Naive B cell (primary cell): ENCODE measurements around the gene CSNK1G2. TPM values are rescaled to one million over a fixed set of nuclear protein-coding genes. Genes with fewer than 3 reads are reported as not detected.

Source experiments
- ATAC-seq, 2 donors: fragments of 150-1000 bp; cut with Tn5 transposase; 2 replicates each; pipeline ENCODE4 v1.10.0; 2021; ENCODE audit warnings: low read depth in 2 of 2, mild to moderate bottlenecking in 2 of 2, moderate library complexity in 2 of 2
- DNase-seq: peaks from one replicate; pipeline ENCODE4 v3.0.0; 2022
- H3K27ac Mint-ChIP-seq, 6 donors: one replicate each; pipeline ENCODE4 v1.8.0; 2020 to 2022; ENCODE audit warnings: mild to moderate bottlenecking in 6 of 6, mixed read lengths in 6 of 6, moderate library complexity in 5 of 6, inconsistent platforms in 2 of 6
- H3K27me3 Mint-ChIP-seq, 3 donors: one replicate each; pipeline ENCODE4 v1.8.0; 2021 to 2022; ENCODE audit warnings: mixed read lengths in 3 of 3, mild to moderate bottlenecking in 1 of 3
- H3K36me3 Mint-ChIP-seq, 2 donors: one replicate each; pipeline ENCODE4 v1.8.0; 2020 to 2022; ENCODE audit warnings: mixed read lengths in 2 of 2, inconsistent platforms in 1 of 2, mild to moderate bottlenecking in 1 of 2
- H3K4me1 Mint-ChIP-seq, 3 donors: one replicate each; pipeline ENCODE4 v1.8.0; 2020 to 2022; ENCODE audit warnings: mixed read lengths in 3 of 3, inconsistent platforms in 1 of 3, mild to moderate bottlenecking in 1 of 3, moderate library complexity in 1 of 3
- H3K4me3 Mint-ChIP-seq, 8 donors: one replicate each; pipeline ENCODE4 v1.8.0; 2020 to 2022; ENCODE audit warnings: mild to moderate bottlenecking in 8 of 8, mixed read lengths in 8 of 8, moderate library complexity in 8 of 8, inconsistent platforms in 2 of 8
- H3K9me3 Mint-ChIP-seq, 7 donors: one replicate each; pipeline ENCODE4 v1.8.0; 2020 to 2022; ENCODE audit warnings: mixed read lengths in 7 of 7, mild to moderate bottlenecking in 5 of 7, inconsistent platforms in 2 of 7, moderate library complexity in 1 of 7
- polyA plus RNA-seq, 6 donors: library from polyadenylated mRNA; unstranded; fragments of 300-500 nt; fragmentation: Illumina TruSeq; gene quantifications; one replicate each; pipeline ENCODE4 v1.2.3, GENCODE V29; 2021; ENCODE audit warnings: low read depth in 6 of 6

Gene CSNK1G2
- polyA plus RNA-seq, 6 donors from 2014 or later: 17.6 to 40.7 (median 25.1) TPM

DNA sequence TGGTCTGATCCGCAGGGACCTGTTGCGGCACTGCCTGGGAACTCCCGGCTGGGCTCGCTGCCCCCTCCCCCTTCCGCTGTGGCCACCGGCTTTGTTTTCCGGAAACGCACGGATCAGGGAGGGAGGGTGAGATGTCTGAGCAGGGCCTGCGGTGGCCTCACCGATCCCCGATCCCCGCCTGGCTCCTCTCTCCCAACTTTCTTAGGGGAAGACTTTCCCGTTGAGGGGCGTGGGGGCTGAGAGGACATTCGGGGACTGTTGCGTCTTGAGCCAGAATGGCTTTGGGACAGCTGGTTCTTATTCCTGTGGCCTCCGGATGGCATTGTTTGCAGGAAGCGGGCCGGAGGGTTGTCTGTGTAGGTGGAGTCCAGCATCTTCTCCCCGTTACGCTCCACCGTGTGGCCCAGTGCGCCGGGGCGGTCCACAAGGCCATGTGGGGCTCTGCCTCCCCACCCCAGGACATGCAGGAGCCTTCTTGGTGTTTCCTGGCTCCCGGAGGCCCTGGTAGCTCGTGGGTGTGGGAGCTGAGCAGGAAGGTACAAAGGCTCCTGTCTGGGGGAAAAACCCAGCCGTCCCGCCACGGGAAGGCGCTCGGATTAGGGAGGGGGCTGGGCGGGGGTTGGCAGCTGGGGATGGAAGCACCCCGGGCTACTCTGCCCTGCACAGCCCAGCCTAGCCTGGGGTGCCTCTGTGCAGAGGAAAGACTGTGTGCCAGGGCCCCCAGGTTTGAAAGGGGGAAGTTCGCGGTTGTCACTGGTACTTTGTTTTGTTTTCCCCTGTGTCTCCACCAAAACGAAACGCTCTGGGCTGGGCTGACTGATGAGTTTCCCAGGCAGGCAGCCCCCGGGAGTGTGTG, 1.3 kb downstream of the CSNK1G2 start:
- DNase-seq: peak; percentile 83
- H3K4me1 Mint-ChIP-seq: peaks cover 33 to 40% (median 38%) of the 10 kb centered on the region in 3 donors
- no peaks in the 10 kb centered on the region for H3K9me3 Mint-ChIP-seq
- H3K4me3 Mint-ChIP-seq: peak overlapping the region; percentile 90 to 100 (median 98)
- H3K36me3 Mint-ChIP-seq: no peaks in the 10 kb centered on the region
- H3K27me3 Mint-ChIP-seq: no peaks in the 10 kb centered on the region
- H3K27ac Mint-ChIP-seq: peak overlapping the region; percentile 98 to 100 (median 99)
- peak; percentile 56 to 57 for ATAC-seq

DNA sequence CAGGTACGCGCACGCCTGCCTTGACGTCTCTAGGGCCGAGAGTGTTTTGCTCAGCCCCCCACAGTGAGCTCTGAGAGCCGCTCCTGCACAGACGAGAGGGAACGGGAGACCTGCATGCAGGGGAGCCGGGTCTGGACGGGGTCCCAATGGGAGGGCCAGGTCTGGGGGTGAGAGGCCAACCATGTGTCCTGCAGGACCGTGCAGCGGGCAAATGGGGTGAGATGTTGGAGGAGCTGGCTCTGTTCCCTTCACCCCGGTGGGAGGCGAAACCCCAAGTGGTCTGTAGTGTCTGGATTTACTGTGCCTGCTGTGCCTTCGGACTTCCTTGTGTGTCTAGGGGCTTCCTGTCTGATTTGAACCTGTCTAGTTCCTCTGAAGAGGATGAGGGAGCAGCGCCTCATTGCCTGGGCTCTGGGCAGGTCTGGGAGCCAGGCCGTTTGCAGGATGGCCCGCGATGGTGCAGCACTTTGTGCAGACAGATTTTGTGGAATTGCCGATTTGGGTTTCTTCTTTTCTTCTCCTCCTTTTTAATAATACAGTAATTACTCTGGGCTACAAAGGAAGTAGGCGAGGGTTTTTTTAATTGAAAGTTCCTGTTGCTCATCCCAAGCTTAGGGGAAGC, 2.1 kb downstream of the CSNK1G2 start:
- Mint-ChIP-seq H3K36me3 (no peaks in the 10 kb centered on the region), H3K27ac (peak overlapping the region; percentile 98 to 100 (median 99))
- peak in 1 of 2 donors; percentile 3 for ATAC-seq

DNA sequence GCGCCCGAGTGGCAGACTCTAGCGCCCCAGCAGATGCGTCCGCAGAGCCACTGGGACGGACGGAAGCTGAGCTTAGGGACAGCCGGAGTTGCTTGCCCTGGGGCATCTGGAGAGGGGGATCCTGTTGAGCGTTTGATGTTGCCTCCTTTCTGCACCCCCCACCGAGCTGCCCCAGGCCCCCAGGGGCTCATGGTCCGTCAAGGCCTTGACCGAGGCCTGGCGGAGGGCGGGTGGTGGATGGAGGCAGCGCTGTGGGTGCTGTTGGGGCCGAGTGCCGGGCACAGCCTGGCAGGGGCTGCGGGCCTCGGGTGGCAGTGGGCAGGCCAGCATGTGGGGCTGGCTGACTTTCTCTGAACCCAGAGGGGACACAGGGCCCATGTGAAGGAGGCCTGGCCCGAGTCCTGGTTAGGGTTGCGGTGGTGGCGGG, 2.7 kb downstream of the CSNK1G2 start:
- H3K9me3 Mint-ChIP-seq: no peaks in the 10 kb centered on the region
- no peaks in the 10 kb centered on the region for H3K36me3 Mint-ChIP-seq
- DNase-seq (no peak), ATAC-seq (no peak)
- peak overlapping the region; percentile 90 to 100 (median 98) for H3K4me3 Mint-ChIP-seq
- H3K27ac Mint-ChIP-seq: peak overlapping the region; percentile 98 to 100 (median 99)
- H3K4me1 Mint-ChIP-seq: peaks cover 36 to 40% (median 37%) of the 10 kb centered on the region in 3 donors
- no peaks in the 10 kb centered on the region for H3K27me3 Mint-ChIP-seq

More for the DNA sequence above, 2.1 kb downstream of the CSNK1G2 start:
- Mint-ChIP-seq H3K4me3 (peak overlapping the region; percentile 90 to 100 (median 98)), H3K4me1 (peaks cover 33 to 40% (median 34%) of the 10 kb centered on the region in 3 donors), H3K9me3 (no peaks in the 10 kb centered on the region), H3K27me3 (no peaks in the 10 kb centered on the region)
- DNase-seq: peak; percentile 51

DNA sequence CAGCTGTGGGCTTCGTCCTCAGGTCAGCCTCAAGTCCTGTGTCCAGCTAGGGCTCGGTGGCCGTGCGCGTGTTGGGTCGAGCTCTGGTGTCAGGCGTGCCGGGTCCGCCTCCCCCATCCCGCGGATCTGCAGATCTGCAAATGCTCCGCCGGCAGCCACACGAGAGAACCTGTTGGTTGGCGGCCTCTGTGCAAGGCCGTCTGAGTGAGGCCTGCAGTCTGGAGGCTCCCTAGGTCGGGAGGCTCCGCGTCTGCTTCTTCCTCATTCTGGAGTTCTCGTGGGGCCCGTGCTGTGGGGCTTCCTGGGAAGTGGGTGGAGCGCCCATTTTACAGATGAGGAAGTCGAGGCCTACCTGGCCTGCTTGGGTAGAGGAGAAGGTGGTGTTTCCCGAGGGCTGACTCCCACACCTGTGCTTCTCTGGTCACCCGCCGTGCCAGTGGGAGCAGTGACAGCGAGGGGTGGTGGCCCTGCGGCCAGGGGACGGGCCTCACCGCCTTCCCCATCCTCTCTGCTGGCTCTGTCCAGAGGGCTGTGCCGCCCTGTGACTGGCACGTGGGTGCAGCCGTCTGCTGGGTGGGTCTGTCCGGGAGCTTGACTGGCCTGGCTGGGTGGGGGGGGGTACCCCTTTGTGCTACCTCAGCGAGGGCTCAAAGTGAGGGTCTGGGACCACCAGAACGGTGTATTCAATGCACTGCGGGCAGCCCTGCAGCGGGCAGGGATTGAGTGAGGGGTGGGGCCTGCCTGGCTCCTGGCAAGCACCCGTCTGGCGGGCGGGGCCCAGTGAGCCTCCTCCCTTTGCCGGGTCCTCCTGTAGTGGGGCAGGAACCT, 3.3 kb downstream of the CSNK1G2 start:
- H3K4me3 Mint-ChIP-seq: peak overlapping the region in 7 of 8 donors; percentile 2 to 98 (median 59)
- H3K36me3 Mint-ChIP-seq: no peaks in the 10 kb centered on the region
- peaks cover 42 to 43% (median 42%) of the 10 kb centered on the region in 3 donors for H3K4me1 Mint-ChIP-seq
- no peaks in the 10 kb centered on the region for H3K9me3 Mint-ChIP-seq
- DNase-seq (no peak), ATAC-seq (no peak)
- no peaks in the 10 kb centered on the region for H3K27me3 Mint-ChIP-seq
- H3K27ac Mint-ChIP-seq: peak overlapping the region in 4 of 6 donors; percentile 78 to 99 (median 89)

DNA sequence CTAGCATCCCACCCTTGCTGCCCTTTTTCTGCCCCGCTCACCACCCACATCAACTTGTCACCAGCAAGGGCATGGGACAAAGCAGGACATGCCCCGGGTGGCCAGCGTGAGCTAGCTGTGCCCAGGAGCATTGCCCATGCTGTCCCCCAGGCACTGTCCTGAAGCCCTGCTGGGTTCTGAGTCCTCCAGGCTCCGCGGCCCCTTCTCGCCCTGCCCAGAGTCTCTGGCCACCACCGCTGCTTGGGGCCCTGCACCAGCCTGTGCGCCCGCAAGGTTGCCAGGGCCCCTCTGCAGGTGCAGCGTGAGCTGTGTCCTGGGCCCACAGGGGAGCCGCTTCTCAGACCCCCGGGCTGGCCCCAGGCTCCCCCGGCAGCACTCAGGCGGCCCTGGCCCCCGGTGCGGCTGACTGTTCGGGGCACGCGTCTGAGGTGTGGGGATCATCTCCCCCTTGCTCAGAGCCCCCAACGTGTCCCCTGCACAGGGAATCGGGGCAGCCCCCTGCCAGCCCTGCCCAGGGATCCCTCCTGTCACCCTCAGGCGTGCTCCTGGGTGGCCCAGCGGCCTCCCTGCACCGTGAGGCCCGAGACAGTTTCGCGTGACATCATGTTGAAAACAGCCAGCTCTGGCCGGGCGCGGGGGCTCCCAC, 4.1 kb downstream of the CSNK1G2 start:
- Mint-ChIP-seq H3K36me3 (no peaks in the 10 kb centered on the region), H3K4me1 (peaks cover 38 to 42% (median 40%) of the 10 kb centered on the region in 3 donors), H3K9me3 (no peaks in the 10 kb centered on the region), H3K27ac (peak overlapping the region in 2 of 6 donors; percentile 57 to 99), H3K27me3 (no peaks in the 10 kb centered on the region), H3K4me3 (peak overlapping the region in 5 of 8 donors; percentile 9 to 79 (median 28))
- no peak for ATAC-seq
- DNase-seq: no peak

DNA sequence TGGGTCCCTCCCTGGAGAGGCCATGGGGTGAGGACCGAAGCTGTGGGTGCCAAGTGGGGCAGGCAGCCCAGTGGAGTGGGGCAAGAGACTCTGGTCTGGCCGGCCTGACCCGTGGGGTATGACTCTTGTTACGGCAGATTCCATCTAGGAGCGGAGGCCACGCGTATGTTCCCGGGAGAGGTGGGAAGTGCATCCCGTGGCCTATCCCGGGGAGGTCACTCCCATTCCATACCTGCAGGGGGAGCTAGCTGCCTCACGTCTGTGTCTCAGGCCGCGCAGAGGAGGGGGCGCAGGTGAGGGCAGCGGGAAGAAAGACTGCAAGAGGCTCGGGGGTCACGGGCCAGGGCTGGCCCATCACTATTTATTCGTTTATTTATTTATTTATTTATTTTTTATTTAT, 4.9 kb downstream of the CSNK1G2 start:
- peaks cover 36 to 39% (median 36%) of the 10 kb centered on the region in 3 donors for H3K4me1 Mint-ChIP-seq
- no peaks in the 10 kb centered on the region for H3K36me3 Mint-ChIP-seq
- peak overlapping the region; percentile 12 to 99 (median 76) for H3K27ac Mint-ChIP-seq
- peak overlapping the region in 7 of 8 donors; percentile 10 to 64 (median 51) for H3K4me3 Mint-ChIP-seq
- DNase-seq (no peak), ATAC-seq (no peak)
- no peaks in the 10 kb centered on the region for H3K27me3 Mint-ChIP-seq
- no peaks in the 10 kb centered on the region for H3K9me3 Mint-ChIP-seq

DNA sequence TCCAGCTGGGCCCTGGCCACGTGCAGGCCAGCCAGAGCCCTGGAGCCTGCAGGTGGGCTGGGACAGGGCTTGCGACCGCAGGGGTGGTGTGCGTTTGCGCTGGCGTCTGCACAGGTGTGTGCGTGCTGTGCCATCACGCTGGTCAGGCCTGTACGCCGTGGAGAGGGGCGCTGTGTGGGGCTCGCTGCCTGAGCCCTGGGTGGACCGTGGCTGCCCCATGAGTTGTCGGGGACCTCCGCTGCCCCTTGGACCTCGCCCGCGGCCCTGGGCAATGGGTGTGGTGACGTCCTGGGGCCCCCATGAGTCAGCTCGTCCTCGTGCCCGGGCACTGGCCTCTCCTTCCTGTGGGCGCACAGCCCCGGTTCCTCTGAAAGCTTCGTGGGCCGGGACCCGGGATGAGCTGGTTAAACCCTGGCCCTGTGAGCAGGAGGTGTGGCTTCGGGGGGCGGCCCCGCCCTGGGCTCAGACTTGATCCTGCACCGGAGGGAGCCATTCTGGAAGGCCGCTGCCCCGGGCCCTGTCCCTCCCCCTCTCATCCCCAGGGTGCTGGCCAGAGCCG, 6.8 kb downstream of the CSNK1G2 start:
- Mint-ChIP-seq H3K4me1 (peaks cover 27 to 48% (median 27%) of the 10 kb centered on the region in 3 donors), H3K27me3 (no peaks in the 10 kb centered on the region), H3K36me3 (no peaks in the 10 kb centered on the region), H3K9me3 (no peaks in the 10 kb centered on the region), H3K4me3 (no peak overlapping the region), H3K27ac (peak overlapping the region in 1 of 6 donors; percentile 64)
- ATAC-seq (no peak), DNase-seq (no peak)

DNA sequence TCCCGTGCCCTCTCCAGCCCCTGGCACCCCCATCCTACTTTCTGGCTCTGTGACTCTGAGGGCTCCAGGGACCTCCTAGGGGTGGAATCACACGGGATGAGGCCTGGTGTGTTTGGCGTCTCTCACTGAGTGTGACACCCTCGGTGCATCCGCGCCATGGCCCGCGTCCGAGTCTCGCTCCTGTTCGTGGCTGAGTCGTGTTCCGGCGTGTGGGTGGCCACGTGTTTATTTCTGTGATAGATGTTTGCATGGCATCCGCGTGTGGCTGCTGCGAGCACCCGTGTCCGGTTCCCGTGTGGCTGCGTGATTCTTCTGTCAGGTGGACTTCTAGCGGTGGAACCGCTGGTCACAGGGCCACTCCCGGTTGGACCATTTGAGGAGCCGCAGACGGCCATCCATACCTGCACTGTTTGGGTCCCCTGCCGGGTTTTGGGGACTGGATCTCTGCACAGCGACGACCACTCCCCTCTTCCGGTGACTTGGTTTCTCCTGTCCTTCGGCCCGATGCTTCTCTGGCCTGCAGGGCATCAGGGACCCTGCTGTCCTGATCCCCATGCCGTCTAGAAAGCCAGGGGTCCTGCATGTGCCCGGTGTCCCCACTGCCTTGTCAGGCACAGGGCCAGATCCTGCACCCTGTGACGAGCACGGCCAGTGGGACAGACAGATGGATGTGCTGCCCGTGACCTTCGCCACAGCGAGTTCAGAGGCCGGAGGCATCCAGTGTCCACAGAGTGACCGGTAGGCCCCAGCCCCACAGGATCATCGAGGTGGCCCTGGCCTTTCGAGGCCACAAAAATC, 8.5 kb downstream of the CSNK1G2 start:
- Mint-ChIP-seq H3K4me3 (peak overlapping the region in 2 of 8 donors; percentile 6 to 33), H3K27ac (peak overlapping the region in 3 of 6 donors; percentile 44 to 93 (median 64)), H3K9me3 (no peaks in the 10 kb centered on the region), H3K27me3 (no peaks in the 10 kb centered on the region), H3K4me1 (peaks cover 13 to 34% (median 14%) of the 10 kb centered on the region in 3 donors), H3K36me3 (no peaks in the 10 kb centered on the region)
- DNase-seq (no peak), ATAC-seq (no peak)

DNA sequence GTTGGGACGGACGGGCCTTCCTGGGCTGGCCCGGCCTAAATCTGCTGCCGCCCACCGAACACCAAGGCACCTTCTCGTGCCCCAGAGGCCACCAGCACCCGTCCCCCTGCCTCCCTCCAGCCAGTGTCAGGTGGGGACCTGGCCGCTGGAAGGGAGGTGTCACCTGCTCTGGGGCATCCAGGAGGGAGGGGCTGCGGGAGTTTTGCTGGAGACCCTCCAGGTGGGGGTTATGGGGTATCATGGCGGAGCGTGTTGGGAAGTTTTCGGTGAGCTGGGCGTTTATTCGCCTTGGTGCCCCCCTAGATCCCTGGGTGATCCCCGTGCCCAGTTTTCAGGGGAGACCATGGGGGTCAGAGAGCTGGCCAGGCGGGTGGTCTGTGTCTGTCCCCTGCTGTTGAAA, 9.7 kb downstream of the CSNK1G2 start:
- ATAC-seq: no peak
- Mint-ChIP-seq H3K36me3 (no peaks in the 10 kb centered on the region), H3K27ac (peak overlapping the region in 1 of 6 donors; percentile 67), H3K9me3 (no peaks in the 10 kb centered on the region), H3K4me3 (peak overlapping the region in 2 of 8 donors; percentile 15 to 64), H3K4me1 (peaks cover 14 to 30% (median 19%) of the 10 kb centered on the region in 3 donors), H3K27me3 (no peaks in the 10 kb centered on the region)
- DNase-seq: no peak

DNA sequence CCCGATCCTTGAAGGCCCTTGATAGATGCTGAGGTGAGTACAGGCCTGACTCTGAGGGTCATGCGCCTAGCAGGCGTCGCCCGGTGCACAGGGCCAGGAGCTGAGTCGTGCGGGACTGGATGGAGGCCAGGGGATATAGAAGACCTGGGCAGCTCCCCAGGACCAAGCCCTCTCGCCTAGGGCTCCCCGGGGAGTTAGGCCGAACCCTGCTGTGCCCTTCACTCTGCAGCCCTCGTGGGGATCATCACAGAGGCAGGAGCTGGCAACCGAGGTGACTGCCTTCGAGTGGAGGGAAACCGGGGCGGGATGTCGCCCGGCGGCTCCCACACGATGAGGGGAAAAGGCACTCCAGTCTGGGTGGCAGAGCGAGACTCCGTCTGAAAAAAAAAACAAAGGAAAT, 11.7 kb downstream of the CSNK1G2 start:
- Mint-ChIP-seq H3K4me1 (peaks cover 11 to 34% (median 24%) of the 10 kb centered on the region in 3 donors), H3K4me3 (peak overlapping the region in 2 of 8 donors; percentile 42 to 47), H3K9me3 (no peaks in the 10 kb centered on the region), H3K27ac (no peak overlapping the region), H3K27me3 (no peaks in the 10 kb centered on the region), H3K36me3 (no peaks in the 10 kb centered on the region)
- ATAC-seq (no peak), DNase-seq (no peak)

DNA sequence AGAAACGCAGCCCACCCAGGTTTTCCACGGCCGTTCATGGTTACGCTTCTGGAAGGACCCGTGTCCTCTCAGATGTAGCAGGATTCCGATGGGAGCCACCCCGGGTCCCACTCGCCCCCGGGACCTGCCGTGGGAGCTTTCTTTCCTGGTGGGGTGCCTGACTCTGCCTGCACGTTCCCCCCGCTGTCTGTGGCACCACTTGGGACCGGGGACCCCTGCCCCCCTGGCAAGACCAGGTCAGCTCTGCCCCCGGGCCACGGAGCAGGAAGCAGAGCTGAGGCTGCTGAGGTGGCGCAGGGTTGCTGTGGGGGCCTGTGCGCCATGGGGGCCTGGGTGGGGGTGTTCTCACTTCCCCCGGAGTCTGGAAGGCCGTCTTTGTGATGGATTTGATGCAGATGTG, 12.1 kb downstream of the CSNK1G2 start:
- ATAC-seq (no peak), DNase-seq (no peak)
- H3K9me3 Mint-ChIP-seq: no peaks in the 10 kb centered on the region
- H3K27ac Mint-ChIP-seq: no peak overlapping the region
- no peaks in the 10 kb centered on the region for H3K36me3 Mint-ChIP-seq
- peaks cover 11 to 34% (median 24%) of the 10 kb centered on the region in 3 donors for H3K4me1 Mint-ChIP-seq
- H3K27me3 Mint-ChIP-seq: no peaks in the 10 kb centered on the region
- no peak overlapping the region for H3K4me3 Mint-ChIP-seq
